NB4 (cell line): ENCODE measurements around the gene TDG.

Source experiments
- MYC ChIP-seq: IDR thresholded peaks from 2 replicates; pipeline ENCODE4 v1.6.1; 2011; ENCODE audit warnings: low read depth, low read length
- POLR2A ChIP-seq: IDR thresholded peaks from 2 replicates; pipeline ENCODE4 v1.6.1; 2011; ENCODE audit warnings: mild to moderate bottlenecking; ENCODE audit not compliant: insufficient read length; ENCODE audit errors: extremely low read depth
- TF ChIP-seq, protein P1 (sequence below): IDR thresholded peaks from one replicate; pipeline ENCODE4 v1.5.1; 2012; ENCODE audit warnings: low read depth, low read length
- TF ChIP-seq, protein P2 (sequence below): IDR thresholded peaks from 2 replicates; pipeline ENCODE4 v1.6.1; 2011; ENCODE audit warnings: low read depth, low read length

DNA sequence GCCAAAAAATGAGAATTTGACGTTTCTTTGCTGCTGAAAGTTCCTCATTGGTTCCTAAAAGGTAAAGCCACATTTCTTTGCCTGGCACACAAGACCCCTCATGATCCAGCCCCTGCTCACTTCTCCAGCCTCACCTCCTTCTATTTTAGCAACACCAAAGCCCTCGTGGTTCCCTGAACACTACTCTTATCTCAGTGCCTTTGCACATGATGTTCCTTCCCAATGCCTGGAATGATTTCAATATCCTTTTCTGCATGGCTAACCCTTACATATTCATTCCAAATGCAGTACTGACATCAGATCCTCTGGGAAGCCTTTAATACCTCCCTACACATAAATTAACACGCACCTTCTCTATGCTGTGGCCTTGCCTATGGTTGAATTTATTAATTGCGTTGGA, 44.4 kb downstream of the TDG start:
- TF ChIP-seq, protein P1, sequence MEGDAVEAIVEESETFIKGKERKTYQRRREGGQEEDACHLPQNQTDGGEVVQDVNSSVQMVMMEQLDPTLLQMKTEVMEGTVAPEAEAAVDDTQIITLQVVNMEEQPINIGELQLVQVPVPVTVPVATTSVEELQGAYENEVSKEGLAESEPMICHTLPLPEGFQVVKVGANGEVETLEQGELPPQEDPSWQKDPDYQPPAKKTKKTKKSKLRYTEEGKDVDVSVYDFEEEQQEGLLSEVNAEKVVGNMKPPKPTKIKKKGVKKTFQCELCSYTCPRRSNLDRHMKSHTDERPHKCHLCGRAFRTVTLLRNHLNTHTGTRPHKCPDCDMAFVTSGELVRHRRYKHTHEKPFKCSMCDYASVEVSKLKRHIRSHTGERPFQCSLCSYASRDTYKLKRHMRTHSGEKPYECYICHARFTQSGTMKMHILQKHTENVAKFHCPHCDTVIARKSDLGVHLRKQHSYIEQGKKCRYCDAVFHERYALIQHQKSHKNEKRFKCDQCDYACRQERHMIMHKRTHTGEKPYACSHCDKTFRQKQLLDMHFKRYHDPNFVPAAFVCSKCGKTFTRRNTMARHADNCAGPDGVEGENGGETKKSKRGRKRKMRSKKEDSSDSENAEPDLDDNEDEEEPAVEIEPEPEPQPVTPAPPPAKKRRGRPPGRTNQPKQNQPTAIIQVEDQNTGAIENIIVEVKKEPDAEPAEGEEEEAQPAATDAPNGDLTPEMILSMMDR: no peak
- TF ChIP-seq POLR2A (no peak), MYC (no peak)
- TF ChIP-seq, protein P2, sequence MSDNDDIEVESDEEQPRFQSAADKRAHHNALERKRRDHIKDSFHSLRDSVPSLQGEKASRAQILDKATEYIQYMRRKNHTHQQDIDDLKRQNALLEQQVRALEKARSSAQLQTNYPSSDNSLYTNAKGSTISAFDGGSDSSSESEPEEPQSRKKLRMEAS: no peak
